Hematopoietic multipotent progenitor cell (in vitro differentiated cells): Measurements from ENCODE around the gene CIBAR2. TPM values are rescaled to one million over a fixed set of nuclear protein-coding genes. Genes with fewer than 3 reads are reported as not detected.

Source experiments
- DNase-seq, 3 donors: peaks; one replicate each; pipeline ENCODE4 v3.0.0-alpha.2; 2011 to 2015; ENCODE audit warnings: low read depth in 2 of 3, low spot score in 2 of 3
- total RNA-seq: library from RNA; depleted of rRNA; stranded (reverse); fragments of >200 nt; gene quantifications from one replicate; pipeline ENCODE4 v1.2.3, GENCODE V29; 2012

CIBAR2 gene
- total RNA-seq, 1 donor: not detected

DNA sequence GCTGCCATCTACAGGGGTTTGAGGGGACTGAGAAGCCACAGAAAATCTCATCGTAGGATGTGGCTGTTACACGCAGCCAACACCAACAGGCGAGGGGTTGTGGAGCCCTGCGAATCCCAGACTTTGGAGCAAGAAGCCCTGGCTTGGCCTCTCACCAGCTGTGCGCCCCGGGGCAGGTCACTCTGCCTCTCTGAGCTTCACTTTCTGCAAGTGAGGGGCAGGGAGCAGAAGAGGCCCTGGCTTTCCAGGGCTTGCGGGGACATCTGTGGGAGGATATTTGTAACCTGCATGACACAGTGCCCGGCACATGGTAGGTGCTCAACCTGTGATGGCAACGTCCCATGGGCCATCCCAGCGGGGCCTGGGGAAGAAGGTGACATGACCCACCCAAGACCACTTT is 32.9 kb upstream of the CIBAR2 start:
- no peak for DNase-seq

DNA sequence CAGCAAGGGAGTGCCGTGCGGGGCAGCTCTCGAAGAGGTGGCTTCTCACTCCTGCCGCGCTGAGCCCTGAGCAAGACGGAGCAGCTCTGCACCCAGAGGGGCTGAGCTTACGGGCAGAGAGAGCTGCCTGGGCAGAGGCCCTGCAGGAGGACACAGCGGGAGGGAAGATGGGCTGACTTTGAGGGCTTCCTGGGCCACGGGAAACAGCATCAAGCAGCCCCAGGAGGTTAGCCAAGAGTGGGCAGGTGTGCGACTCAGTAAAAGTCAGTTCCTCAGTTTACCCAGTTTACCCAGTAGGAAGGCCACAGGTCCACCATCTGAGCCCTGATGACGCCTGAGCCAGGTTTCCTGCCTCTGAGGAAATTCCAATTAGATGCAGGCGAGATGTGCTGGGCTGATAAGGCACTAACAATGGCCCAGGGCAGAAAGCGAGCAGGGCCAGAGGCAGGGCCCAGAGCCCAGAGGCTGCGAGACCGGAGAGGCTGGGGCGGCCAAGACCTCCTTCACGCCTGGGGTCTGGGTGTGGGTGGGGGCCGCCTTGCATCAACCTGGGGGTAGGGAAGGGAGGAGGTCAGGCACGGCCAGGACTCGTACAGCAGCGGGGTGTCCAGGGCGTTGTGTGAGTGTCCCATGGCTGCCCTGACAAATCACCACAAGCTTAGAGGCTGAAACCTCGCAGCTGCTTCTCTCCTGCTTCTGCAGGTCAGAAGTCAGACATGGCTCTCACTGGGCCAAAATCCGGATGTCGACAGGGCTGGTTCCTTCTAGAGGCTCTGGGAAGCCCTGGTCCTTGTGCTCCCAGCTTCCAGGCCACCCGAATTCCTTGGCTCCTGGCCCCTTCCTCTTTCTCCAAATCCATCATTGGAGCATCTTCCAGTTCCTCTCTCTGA is 32.0 kb upstream of the CIBAR2 start:
- no peak for DNase-seq

DNA sequence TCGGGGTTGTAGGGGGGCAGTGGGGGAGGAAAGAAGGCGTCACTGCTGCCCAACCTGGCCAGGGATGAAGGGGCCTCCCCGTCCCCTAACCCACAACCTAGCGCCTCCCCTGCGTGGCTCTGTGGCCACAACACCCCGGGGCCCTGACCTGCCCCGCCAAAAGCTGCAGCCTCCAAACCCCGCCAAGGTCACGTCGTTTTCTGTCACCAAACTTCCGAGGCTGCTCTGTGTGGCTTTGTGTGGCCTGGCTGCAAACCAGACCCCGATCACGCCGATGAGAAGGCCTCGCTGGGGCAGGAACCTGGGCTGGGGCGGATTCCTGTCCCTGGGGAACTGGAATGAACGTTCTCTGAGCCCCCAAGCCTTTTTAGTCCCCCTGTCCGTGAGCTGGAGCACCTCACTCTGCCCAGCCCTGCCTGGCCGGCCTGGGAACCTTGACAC is 30.5 kb upstream of the CIBAR2 start:
- no peak for DNase-seq

DNA sequence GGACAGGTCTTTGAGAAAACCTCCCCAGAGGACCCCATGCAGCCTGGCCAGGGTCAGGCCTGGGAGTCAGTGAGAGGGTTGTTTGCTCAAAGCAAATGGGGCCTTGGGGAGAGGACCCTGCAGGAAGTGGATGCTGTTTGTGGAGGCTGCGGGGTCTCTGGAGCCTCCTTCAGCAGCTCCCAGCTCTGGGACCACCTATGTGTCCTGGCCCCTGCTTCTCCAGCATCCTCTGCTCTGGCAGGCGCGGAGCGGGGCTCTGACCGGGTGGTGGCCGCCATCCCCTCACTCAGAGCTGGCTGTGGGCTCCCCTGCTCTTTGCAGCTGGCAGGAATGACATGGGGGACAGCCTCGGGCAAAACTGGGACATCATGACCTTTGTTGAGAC is 29.8 kb upstream of the CIBAR2 start:
- no peak for DNase-seq

DNA sequence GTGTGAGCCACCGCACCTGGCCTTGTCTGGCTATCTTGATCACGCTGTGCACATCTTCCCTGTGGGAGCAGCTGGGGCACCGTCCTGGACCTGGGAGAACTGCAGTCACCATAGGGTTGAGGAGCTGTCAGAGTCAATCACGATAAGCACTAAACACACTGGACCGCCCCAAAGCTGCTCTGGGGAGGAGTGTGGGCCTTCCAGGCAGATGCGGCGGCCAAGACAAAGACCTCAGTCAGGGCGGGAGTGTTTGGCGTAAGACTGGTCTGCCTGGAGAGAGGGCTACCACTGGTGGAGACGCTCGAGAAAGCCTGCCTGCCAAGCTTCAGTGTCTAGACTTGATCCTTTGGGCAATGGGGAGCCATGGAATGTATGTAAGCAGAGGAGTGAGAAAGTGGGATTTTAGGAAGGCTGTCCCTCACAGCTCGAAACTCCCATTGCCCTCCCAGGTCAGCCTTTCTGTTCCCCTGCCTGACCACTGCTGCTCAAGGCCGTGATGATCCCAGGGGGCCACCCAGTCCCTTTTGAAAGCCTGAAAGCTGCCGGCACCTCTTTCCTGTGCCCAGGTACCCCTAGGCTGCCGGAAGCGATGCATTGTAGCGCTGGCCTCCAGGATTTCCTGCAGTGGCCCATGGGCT is 29.3 kb upstream of the CIBAR2 start:
- DNase-seq: no peak

DNA sequence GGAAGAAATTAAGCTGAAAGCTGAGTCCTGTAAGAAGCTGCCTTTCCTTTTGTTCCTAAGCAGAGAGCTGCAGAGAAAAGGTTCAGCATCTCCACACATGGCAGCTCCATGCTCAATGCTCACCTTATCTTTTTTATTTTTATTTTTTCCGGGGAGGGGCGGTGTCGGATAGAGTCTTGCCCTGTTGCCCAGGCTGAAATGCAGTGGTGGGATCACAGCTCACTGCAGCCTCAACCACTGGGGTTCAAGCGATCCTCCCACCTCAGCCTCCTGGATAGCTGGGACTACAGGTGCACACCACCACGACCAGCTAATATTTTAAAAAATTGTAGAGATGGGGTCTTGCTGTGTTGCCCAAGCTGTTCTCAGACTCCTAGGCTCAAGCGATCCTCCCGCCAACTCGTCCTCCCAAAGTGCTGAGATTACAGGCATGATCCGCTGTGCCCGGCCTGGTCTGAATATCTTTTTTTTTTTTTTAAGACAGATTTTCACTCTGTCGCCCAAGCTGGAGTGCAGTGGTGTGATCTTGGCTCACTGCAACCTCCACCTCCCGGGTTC is 28.3 kb upstream of the CIBAR2 start:
- no peak for DNase-seq

DNA sequence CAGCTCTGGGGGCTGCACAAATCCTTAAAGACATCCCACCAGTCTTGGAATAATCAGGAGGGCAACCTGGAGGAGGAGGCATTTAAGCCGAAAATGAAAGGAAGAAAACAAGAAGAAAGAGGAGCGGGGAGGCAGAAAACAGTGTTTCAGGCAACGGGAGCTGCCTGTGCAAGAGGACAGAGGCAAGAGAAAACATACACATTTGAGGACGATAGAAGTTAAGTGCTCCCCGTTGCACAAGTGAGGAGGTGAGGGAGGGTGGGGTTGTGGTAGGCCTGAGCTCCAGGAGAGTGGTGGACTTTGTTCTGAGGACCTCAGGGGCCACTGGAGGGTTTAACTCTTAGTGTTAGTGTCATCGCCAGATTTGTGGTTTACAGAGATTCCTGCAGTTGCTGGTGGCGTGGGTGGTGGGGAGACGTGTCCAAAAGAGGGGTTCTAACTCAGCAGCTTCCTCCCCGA is 27.6 kb upstream of the CIBAR2 start:
- no peak for DNase-seq

DNA sequence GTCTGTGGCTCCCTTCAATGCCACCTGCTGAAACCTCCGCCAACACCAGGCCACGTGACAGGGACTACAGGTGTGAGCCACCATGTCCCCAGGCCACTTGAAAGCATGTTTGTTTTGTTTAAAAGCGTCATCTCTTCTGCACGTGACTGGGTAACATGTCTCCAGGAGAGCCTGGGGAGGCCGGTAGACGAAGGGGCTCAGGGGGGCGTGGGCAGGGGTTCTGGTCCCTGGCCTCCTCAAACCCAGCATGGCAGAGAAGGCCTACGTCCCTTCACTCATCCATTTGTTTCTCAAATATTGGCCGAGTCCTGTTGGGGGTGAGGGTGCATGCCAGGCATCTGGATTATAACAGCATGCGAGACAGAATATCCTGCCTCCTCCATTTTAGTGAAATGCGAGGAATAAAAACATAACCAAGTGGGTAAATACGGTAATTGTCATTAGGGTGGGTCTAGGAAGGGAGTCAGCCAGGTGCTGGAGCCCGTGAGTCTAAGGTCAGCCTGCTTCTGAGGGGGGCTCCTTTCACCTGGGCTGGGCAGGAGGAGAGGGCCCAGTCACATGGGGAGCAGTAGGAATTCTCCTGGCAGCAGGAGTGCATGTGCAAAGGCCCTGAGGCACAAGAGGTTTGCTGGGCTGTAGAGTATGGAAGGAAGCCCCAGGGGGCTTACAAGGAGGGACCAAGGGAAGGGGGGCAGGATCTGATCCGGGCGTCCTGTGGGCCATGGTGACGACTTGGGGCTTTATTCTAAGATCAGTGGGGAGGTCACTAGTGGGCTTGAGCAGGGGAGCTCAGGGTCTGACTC is 26.8 kb upstream of the CIBAR2 start:
- DNase-seq: no peak

DNA sequence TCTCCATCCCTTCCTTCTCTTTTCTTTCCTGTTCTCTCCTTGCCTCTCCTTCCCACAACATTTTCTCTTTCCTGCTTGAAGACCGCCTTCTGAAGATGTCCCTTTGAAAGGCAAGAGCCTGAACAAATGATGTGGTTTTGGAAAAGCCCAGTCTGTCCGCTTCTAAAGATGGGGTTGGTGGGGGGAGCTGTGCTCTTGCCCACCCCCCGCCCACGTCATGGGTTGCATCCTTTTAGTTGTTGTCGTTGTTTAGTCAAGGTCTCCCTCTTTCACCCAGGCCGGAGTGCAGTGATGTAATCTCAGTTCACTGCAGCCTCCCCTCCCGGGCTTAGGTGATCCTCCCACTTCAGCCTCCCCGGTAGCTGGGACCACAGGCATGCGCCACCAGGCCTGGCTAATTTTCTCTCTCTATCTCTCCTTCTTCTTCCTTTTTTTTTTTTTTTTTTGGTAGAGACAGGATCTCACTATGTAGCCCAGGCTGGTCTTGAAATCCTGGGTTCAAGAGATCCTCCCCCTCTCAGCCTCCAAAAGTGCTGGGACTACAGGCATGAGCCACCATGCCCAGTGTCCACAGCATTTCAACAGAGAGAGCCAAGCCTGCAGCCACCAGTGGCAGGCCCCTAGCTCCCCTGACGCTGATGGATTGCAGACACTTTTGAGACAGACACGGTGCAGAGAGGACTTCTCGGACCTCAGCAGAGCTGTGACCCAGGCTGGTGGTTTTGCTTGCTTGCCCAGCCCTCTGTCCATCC is 26.0 kb upstream of the CIBAR2 start:
- no peak for DNase-seq

DNA sequence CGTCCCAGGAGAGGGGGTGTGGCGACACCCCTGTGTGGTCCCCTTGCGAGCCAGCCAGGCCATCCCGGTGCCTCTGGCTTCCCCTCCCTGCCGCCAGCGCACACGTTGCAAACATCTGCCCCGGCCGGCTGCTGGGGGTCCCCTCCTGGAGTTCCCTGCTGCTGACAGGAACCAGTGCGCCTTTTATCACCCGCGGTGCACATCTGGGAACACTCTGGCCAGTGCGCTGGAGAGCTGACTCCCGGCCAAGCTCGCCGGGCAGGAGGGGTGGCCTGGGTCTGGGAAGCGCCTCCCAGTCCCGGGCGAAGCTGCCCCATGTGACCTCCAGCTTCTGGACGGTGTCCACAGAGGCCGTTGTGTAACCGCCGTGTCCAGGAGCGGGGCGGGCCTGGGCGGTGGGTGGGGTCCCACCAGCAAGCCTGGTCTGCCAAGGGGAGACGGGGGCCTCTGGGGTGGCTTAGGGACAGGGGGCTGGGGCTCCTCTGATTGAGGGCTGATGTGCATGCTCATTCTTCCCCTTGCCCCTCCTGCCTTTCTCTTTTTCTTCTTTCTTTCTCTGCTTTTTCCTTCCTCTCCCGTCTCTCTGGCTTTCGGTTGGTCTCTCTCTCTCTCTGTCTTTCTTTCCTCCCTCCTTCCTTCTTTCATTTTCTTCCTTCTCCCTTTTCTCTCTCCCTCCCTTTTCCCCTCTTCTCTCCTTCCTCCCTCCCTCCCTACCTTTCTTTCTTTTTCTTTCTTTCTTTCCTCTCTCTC is 25.2 kb upstream of the CIBAR2 start:
- no peak for DNase-seq

DNA sequence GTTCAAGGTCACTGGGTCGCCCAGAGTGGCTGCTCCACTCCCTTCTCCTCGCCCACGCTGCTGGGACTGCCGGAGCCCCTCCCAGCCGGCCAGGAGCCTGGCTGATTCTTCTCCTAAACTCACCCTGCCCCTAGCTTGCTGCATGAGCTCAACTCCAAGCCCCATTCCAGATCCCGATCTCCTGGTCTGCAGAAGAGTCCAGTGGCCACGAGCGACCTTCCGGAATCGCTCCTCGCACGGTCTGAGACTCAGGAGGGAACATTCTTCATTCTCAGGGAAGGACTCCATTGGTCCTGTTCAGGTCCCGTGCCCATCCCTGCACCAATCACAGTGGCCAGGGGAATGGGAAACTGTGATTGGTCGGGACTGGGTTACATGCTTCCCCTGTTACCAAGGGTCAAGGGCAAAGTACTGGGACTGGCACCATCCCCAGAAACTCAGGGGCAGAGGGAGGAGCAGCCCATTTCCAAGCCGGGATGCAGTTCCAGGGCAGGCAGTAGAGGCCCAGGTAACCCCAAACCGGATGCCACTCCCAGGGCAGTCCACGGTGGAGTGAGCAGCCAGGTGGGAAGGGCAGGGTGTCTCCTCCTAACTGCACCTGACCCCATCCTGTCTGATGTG is 24.5 kb upstream of the CIBAR2 start:
- DNase-seq: no peak

DNA sequence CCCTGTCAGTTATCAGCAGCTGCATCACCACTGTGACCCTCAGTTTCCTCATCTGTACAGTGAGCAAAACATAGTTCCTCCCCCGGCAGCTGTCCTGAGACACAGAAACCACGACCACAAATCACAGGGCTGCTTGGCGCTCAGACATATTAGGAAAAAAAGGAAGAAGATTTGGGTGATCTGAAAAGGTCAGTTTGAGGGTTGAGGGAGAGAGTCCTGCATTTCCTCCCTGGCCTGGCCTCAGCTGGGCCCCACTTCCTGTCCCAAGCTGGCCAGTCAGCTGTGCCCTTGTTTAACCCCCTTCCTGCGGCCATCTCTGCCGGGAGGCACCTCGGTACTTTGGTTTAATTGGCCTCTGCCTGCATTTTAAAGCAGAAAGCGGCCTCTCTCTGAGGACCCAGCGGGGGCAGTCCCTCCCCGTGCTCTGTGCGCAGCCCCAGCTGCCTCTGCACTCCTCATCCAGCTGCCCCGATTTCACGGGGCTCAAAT is 24.0 kb upstream of the CIBAR2 start:
- DNase-seq: peak in 1 of 3 donors; percentile 55

DNA sequence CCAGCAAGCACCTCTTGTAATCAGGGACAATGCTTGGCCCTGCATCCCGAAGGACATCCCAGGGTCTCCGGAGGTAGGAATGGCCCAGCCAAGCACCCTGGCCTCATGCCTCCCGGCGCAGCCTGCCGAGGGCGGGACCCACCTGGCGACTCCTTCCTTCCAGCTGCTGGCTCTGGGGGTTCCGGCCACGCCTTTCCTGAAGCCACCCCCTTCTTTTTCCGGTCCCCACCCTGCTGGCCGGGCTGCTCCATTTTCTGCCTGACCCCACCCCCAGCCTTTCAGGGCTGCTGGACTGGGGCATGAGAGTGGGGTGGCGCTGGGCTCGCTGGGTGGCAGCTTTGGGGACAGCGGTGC is 22.5 kb upstream of the CIBAR2 start:
- no peak for DNase-seq

DNA sequence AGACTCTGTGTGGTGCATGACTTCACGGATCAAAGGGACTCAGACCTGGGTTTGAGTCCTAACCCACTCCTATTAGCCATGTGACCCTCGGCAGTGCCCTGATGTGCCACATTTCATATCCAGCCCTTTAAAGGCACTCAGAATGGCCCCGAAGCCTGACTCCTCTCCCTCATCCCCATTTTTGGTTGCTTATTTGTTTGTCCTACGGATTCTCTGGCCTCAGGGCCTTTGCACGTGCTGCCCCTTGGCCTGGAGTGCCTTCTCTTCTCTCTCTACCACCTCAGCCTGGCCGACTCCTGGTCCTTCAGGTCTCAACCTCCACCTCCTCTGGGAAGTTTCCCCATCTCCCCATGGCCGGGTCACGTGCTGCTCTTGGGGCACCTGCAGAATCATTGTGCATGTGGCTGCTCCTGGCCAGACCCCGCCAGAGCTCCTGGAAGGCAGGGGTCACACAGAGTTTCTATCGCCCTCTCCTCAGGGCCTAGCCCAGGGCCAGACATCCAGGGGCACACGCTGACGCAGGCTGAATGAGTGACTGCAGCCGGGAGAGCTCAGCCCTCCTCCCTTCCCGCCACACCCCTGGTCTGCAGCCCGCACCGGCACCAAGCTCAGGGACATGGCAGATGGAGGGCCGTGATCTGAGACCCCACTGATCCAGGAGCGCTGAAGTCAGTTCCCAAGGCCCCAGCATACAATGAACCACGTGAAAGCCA is 22.0 kb upstream of the CIBAR2 start:
- DNase-seq: no peak

DNA sequence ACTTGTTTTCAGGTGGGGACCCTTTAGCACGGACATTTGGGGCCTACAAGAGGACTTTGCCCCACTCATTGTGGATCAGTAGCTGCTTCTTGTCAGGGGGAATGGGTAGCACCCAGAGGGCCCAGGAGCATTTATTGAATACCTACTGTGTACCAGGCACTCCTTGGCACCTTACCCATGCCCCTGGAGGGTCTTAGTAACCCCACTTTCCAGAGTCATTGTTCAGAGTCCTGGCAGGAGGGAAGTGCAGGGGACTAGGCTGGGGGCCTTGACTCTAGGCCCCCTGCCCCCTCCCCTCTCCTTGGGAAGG is 21.0 kb upstream of the CIBAR2 start:
- DNase-seq: no peak

DNA sequence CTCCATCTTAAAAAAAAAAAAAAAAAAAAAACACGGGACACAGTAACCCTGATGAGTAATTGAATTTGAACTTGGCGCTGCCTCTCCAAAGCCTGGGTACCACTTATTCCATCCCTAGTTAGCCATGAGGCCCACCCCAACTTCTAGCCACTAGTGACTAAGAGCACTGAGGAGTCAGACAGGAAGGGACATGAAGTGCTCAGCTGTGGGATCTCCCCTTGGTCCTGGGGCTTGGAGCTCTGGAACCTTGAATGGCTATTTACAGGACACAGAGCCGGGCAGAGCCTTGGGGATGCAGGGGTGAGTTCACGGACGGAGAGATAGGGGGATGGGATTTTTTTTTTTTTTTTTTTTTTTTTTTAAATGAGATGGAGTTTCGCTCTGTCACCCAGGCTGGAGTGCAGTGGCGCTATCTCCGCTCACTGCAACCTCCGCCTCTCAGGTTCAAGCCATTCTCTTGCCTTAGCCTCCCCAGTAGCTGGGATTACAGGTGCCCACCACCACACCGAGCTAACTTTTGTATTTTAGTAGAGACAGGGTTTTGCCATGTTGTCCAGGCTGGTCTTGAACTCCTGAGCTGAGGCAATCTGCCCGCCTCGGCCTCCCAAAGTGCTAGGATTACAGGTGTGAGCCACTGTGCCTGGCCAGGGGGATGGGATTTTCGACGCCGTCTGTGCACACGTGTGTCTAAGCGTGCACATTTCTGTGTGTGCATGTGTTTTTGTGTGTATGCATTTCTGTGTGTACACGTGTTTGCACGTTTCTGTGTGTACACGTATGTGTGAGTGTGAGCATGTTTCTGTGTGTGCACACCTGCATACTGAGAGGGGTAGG is 20.4 kb upstream of the CIBAR2 start:
- DNase-seq: no peak

DNA sequence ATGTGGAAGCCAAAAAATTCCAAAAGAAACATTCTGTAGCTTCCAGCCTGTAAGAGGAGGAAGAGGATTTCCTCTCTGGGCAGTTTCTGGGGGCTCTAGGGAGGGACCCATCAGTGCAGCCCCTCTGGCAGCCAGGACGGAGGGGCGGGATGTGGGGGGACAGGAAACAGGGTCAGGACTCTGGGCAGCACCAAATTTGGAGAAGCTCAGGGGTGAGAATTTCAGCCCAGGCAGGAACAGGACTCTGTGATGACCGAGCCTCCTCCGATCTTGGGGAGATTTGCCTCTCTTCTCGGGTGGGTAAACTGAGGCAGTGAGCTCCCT is 18.4 kb upstream of the CIBAR2 start:
- DNase-seq: no peak
